Measurements from ENCODE around the gene IL27RA. TPM values are rescaled to one million over a fixed set of nuclear protein-coding genes. Genes with fewer than 3 reads are reported as not detected.

Gene IL27RA
- total RNA-seq, 1 donor = 3.9 TPM

GRCh38 chr19:14051980-14052379, 20.4 kb downstream of the IL27RA start:
- H3K4me3 ChIP-seq (ENCODE audit: low read depth, low read length) = no peak overlapping the region
- DNase-seq (ENCODE audit: low read depth) = no peak
- no peak for TF ChIP-seq CTCF (IDR thresholded peaks at IDR 0.05; ENCODE audit: insufficient read depth, low read depth, low read length)

GRCh38 chr19:14052470-14052869, 20.9 kb downstream of the IL27RA start:
- TF ChIP-seq CTCF (IDR thresholded peaks at IDR 0.05; ENCODE audit: insufficient read depth, low read depth, low read length) = no peak
- no peak for DNase-seq (ENCODE audit: low read depth)

GRCh38 chr19:14053032-14053431, 21.5 kb downstream of the IL27RA start:
- TF ChIP-seq CTCF (IDR thresholded peaks at IDR 0.05; ENCODE audit: insufficient read depth, low read depth, low read length) = no peak
- no peak overlapping the region for H3K4me3 ChIP-seq (ENCODE audit: low read depth, low read length)
- DNase-seq (ENCODE audit: low read depth) = no peak

More at GRCh38 chr19:14052470-14052869, 20.9 kb downstream of the IL27RA start:
- H3K4me3 ChIP-seq (ENCODE audit: low read depth, low read length) = no peak overlapping the region

- no peak overlapping the region for H3K4me3 ChIP-seq (ENCODE audit: low read depth, low read length)
- no peak for DNase-seq (ENCODE audit: low read depth)
- TF ChIP-seq CTCF (IDR thresholded peaks at IDR 0.05; ENCODE audit: insufficient read depth, low read depth, low read length) = no peak
Measured at GRCh38 chr19:14053500-14053899, 21.9 kb downstream of the IL27RA start.

- H3K4me3 ChIP-seq (ENCODE audit: low read depth, low read length) = no peak overlapping the region
- no peak for TF ChIP-seq CTCF (IDR thresholded peaks at IDR 0.05; ENCODE audit: insufficient read depth, low read depth, low read length)
- no peak for DNase-seq (ENCODE audit: low read depth)
Measured at GRCh38 chr19:14054099-14054498, 22.5 kb downstream of the IL27RA start.

GRCh38 chr19:14054721-14055120, 23.2 kb downstream of the IL27RA start:
- no peak for TF ChIP-seq CTCF (IDR thresholded peaks at IDR 0.05; ENCODE audit: insufficient read depth, low read depth, low read length)
- no peak overlapping the region for H3K4me3 ChIP-seq (ENCODE audit: low read depth, low read length)
- DNase-seq (ENCODE audit: low read depth) = no peak

- TF ChIP-seq CTCF (IDR thresholded peaks at IDR 0.05; ENCODE audit: insufficient read depth, low read depth, low read length) = no peak
- no peak overlapping the region for H3K4me3 ChIP-seq (ENCODE audit: low read depth, low read length)
- no peak for DNase-seq (ENCODE audit: low read depth)
Measured at GRCh38 chr19:14055396-14055795, 23.8 kb downstream of the IL27RA start.

Data from fibroblast of villous mesenchyme (primary cell).